GM12872 (cell line): Measurements from ENCODE around the gene MRPL36.

Experiments used
- TF ChIP-seq, protein P1 (sequence below): IDR thresholded peaks from 3 replicates; pipeline ENCODE4 v1.5.1; 2011; ENCODE audit warnings: low read depth, mild to moderate bottlenecking, low read length, moderate library complexity; ENCODE audit not compliant: insufficient read depth

The MRPL36 gene

DNA sequence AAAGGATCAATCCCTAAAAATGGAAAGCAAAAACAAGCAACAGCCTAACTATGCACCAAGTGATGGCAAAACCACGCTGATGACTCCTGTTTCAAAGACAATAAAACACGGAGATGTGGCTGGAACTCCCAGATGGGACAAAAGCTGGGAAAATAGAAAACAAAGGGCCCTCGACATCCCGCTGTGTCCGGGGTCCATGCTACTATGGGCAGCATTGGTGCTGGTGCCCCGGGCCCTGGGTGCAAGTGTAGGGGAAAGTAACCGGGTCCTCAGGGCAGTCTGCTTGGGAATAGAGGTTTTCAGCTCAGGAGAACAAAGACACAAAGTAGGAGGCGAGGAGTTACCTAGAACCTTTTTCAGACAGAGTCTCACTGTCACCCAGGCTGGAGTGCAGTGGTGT is 46.1 kb downstream of the MRPL36 start:
- TF ChIP-seq, protein P1, sequence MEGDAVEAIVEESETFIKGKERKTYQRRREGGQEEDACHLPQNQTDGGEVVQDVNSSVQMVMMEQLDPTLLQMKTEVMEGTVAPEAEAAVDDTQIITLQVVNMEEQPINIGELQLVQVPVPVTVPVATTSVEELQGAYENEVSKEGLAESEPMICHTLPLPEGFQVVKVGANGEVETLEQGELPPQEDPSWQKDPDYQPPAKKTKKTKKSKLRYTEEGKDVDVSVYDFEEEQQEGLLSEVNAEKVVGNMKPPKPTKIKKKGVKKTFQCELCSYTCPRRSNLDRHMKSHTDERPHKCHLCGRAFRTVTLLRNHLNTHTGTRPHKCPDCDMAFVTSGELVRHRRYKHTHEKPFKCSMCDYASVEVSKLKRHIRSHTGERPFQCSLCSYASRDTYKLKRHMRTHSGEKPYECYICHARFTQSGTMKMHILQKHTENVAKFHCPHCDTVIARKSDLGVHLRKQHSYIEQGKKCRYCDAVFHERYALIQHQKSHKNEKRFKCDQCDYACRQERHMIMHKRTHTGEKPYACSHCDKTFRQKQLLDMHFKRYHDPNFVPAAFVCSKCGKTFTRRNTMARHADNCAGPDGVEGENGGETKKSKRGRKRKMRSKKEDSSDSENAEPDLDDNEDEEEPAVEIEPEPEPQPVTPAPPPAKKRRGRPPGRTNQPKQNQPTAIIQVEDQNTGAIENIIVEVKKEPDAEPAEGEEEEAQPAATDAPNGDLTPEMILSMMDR: no peak

DNA sequence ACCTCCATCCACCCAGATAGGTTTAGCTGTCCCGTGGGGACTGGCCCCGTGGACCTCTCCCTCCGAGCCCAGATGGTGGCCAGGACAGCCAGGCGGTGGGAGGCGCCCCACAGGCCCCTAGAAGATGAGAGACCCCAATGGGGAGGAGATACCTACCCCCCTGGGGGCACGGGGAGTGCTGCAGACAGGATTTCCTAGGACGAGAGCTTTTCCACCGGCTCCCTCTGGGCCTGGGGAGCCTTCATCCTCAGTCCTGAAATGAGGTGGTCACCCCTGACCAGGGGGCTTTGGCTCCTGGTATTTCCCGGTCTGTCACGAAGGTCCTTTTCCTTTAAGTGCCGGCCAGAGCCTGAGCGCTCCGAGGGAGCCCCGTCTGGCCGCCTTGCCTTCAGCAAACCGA is 46.8 kb downstream of the MRPL36 start:
- TF ChIP-seq, protein P1: no peak

DNA sequence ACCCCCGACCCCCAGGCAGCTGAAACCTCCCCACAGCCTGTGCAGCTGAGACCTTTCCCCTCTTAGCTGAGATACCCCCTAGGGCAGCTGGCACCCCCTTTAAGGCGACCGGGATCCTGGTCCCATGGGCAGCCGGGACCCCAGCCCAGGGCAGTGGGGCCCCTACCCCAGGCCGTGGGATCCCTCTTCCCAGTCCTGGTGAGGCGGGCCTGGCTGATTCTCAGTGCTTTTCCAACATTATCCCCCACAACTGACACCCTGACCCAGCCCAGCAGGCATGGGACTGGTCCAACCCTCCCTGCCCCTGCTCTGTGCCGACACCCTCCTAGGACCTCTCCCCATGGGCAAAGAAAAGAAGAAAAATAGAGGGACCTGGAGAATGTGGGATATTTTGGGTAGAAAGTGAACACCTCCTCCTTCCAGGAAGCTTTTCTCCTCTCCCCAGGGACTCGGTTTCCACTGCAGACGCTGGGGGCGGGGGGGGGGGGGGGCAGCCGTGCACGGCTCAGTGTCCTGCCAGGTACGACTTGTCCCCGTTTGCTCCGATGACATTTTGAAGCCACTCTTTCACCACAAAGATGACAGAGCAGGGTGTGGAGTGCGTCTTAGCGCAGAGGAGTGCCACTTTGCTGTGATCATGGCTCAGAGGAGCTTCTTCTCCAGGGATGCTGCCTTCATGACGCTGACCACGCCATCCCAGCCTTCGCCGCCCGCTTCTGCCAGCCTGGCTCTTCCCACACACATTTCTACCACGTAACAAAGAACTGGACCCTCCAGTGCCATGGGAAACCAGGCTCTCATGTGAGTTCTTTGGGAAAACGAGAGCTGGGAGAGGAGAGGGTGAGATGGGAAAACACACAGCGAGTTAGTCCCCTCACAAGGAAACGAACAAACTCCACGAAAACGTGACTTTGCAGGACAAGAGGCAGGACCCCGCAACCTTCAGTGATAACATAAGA is 47.5 kb downstream of the MRPL36 start:
- TF ChIP-seq, protein P1: no peak

DNA sequence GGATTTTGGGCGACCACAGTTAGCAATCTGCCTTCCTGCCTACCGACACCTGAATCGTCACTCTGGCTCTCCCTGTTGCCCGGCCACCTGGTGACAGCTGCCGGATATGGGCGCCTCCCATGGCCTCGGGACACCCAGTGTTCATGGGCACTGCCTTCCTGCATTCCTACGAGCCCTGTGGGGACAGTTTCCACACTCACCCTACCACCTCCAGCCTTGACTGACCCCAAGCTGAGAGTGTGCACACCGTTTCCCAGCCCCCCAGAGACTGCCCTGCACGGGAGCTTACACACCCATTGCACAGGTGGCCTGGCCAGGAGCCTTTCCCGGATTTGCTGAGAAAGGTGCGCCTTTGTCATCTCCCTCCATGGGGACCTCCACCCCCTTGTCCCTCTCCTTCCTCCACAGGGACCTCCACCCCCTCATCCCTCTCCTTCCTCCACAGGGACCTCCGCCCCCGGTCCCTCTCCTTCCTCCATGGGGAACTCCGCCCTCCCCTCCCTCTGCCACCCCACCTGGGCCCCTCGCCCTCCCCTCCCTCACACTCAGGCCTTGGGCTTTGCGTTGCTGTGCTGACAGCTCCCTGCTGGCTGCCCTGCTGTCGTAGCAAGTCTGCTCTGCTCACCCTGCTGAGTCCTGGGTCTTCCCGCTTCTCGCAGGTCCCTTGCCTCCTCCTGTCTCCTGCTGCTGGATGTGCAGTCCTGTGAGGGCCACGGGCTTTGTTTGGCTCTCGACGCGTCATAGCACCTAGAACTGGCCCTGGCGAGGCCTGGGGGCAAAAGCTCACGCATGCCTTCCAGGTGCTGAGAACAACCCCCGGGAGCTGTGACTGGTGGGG is 48.4 kb downstream of the MRPL36 start:
- TF ChIP-seq, protein P1: no peak

DNA sequence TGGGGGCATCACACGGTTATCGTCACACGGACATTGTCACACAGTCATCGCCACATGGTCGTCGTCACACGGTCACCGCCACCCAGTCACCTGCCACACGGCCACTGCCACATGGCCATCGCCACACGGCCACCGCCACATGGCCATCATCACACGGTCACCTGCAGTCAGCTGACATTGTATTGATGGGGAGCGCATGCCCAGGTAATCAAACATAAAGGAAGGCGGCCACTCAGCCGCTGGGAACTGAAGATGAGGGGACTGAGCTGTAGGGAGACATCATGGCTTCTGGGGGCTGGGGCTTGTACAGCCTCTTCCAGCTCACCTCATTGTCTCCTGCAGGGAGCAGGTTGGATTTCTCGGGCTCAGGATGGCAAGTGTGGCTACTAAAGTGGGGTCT is 49.2 kb downstream of the MRPL36 start:
- TF ChIP-seq, protein P1: no peak

DNA sequence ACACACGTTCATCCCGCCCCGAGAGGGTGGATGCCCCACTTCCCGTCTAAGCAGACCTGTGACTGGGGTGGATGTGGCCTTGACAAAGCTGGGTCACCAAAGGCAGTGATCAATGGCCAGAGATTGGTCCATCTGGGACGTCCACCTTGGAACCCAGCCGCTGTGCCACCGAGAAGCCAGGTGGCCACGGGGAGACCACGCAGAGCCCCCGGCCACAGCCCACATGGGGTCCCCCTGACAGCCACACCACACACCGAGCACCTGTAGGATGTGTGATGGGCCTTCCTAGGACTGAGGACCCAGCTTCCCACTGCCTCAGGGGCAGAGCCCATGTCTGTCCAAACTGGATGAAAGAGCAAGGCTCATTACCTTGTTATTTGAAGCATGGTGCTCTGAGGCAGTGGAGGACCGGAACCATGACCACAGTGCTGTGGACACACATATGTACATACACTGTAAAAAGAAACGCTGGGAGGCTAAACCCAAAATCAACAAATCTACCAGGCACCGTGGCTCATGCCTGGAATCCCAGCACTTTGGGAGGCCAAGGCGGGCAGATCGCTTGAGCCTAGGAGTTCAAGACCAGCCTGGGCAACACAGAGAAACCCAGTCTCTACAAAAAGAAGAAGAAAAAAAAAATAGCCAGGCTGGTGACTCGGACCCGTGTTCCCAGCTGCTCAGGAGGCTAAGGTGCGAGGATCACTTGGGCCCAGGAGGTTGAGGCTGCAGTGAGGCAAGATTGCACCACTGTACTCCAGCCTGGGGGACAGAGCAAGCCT is 50.1 kb downstream of the MRPL36 start:
- TF ChIP-seq, protein P1: no peak
